SK-N-SH (cell line): ENCODE data around the gene COX10.

ENCODE experiments used
- CTCF ChIP-seq: fragments of 200-600 bp; sonication (generic); IDR thresholded peaks from 2 replicates; pipeline ENCODE4 v1.6.1; 2017; ENCODE audit warnings: antibody characterized with exemption, mild to moderate bottlenecking, moderate library complexity
- RCOR1 ChIP-seq: fragments of 150-350 bp; IDR thresholded peaks from 2 replicates; pipeline ENCODE4 v1.6.1; 2017; ENCODE audit warnings: antibody characterized with exemption, low read length

GRCh38 chr17:14048169-14048568, 21.1 kb upstream of the COX10 start:
- TF ChIP-seq CTCF (peak; percentile 44), RCOR1 (no peak)
